HuH-7 (cell line): ENCODE results near the gene ABHD16B.

Source experiments
- DNase-seq: peaks from one replicate; pipeline ENCODE4 v3.0.0; 2011; ENCODE audit warnings: low spot score

ABHD16B gene

DNA sequence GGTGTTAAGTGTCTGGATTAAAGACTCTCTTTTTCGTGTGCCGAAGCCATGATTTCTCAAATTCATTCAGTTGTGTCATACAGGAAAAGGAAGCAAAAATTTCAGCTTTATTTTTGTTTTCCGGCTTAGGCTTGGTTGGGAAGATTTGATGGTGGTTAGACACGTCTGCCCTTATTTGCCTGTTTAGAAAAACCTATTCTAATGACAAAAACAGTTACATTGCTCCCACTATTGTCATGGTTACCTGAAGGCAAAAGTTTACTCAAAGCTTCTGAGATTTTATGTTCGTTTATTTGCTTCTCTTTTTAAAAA, 34.6 kb downstream of the ABHD16B start:
- DNase-seq, result no peak

GRCh38 chr20:63896264-63897105, 35.2 kb downstream of the ABHD16B start:
- peak; percentile 79 for DNase-seq

- no peak for DNase-seq
These were observed 36.8 kb downstream of the ABHD16B start for GRCh38 chr20:63897978-63898561.

DNA sequence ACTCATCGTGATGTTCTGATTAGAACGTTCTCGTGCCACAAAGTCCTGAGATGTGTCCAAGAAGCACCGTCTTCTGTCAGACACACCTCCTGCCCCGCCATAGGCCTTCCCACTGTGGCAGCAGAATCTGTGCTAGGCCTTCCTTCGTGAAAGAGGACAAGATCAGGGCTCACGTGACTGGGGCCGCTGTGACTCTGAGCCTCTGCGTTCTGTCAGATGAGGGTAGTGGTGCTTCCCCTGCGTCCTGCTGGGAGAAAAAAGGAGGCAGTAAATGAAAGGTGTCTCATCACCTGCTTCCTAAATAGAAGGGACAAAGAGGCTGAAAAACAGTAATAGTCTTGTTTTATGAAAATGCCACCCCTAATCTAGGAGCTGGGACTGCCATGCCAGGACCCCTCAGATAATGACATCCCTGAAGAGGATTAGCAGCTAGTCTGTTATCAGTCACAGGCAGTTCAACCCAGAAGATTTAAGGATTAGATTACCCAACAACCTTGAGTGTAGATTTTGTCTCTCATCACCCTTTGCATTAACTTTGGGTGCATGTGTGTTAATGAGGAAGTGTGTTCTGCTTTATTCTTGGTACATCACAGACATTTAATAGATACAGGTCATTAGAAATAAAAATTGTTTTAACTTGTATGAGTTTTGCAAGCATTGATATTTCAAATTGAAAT, 37.7 kb downstream of the ABHD16B start:
- DNase-seq, result no peak

GRCh38 chr20:63900413-63900812, 39.1 kb downstream of the ABHD16B start:
- DNase-seq, result no peak

DNA sequence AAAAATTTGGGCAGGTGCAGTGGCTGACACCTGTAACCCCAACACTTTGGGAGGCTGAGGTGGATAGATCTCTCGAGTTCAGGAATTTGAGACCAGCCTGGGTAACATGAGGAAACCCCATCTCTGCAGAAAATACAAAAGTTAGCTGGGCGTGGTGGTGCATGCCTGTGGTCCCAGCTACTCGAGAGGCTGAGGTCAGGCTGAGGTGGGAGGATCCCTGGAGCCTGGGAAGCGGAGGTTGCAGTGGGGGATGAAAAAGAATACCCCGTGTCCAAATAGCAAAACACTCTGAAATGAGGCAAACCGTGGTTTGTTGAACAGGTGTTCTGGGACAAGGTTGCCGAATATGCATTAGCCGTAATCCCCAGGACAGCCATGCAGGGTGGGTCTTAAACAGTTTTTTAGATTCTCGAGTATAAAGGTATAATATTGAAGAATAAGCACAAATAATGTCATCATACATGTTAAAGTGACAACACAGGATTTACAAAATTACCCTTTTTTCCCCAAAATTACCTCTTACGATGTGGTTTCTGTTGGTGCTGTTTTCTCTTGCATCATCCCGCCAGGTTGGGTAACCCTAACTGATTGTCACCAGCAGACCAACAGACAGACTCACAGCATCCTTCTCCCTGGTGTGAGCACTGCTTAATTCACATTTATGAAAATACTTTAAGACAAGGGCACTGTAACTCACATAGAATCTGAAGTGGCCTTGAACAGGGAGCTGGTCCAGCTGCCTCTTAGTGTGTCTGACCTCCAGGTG, 42.7 kb downstream of the ABHD16B start:
- no peak for DNase-seq

- DNase-seq, result no peak
These were observed 46.8 kb downstream of the ABHD16B start for GRCh38 chr20:63908008-63908682.

DNA sequence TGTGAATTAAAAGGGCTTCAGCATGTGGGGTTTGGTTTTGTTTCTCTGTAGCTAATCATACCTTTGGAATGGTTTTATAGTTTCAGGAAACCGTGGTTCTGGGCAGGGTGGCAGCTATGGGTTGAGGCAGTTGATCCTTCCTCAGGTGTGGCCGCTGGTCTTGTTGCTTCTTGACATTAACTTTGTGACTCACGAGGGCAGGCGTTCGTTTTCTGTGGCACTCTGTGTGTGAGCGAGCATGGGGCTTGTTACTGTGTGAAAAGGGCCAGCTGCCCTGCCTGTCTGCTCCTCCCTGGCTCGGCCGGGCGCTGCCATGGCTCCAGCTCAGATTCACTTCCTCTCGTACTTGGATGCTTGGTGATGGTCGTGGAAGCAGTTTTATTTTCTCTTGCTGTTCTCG, 49.9 kb downstream of the ABHD16B start:
- DNase-seq, result no peak
